ENCODE data around the gene ERCC2. TPM values are rescaled to one million over a fixed set of nuclear protein-coding genes. Genes with fewer than 3 reads are reported as not detected.
"Not testable (repeated sequence)": the region's sequence is repeated elsewhere in the genome, so short reads cannot be mapped to it uniquely, and the experiment has no call there.

Gene ERCC2
- total RNA-seq, 2 donors from 2014 or later: 87.9 to 105 TPM

DNA sequence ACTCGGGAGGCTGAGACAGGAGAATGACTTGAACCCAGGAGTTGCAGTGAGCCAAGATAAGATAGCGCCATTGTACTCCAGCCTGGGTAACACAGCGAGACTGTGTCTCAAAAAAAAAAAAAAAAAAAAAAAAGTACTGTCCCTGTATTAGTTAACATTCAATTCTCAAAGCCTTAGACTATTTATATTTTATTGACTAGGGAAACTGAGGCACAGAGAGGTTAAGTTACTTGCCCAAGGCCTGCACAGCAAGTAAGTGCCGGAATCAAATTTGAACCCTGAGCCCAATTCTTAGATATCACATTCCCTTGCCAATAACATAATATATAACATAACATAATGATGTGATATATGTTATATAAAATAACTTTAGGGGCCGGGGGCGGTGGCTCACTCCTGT is 30.7 kb downstream of the ERCC2 start:
- Histone ChIP-seq H3K36me3 (ENCODE audit: control insufficient read depth, insufficient read depth, low read length) (no peaks in the 10 kb centered on the region), H3K27ac (ENCODE audit: low read depth, low read length) (no peak overlapping the region), H3K9me3 (ENCODE audit: control insufficient read depth, low read length) (no peaks in the 10 kb centered on the region), H3K4me3 (ENCODE audit: low read length) (no peak overlapping the region), H3K27me3 (ENCODE audit: control insufficient read depth, insufficient read depth, low read length, poor library complexity, severe bottlenecking) (peaks cover 20% of the 10 kb centered on the region), H3K9ac (ENCODE audit: extremely low read depth, low read length, poor library complexity, severe bottlenecking) (no peak overlapping the region), H3K4me1 (ENCODE audit: control insufficient read depth, insufficient read depth, low read length) (no peaks in the 10 kb centered on the region)
- H3K4me1 Mint-ChIP-seq: peaks cover 4% of the 10 kb centered on the region
- DNase-seq: no peak
- TF ChIP-seq, protein P1, sequence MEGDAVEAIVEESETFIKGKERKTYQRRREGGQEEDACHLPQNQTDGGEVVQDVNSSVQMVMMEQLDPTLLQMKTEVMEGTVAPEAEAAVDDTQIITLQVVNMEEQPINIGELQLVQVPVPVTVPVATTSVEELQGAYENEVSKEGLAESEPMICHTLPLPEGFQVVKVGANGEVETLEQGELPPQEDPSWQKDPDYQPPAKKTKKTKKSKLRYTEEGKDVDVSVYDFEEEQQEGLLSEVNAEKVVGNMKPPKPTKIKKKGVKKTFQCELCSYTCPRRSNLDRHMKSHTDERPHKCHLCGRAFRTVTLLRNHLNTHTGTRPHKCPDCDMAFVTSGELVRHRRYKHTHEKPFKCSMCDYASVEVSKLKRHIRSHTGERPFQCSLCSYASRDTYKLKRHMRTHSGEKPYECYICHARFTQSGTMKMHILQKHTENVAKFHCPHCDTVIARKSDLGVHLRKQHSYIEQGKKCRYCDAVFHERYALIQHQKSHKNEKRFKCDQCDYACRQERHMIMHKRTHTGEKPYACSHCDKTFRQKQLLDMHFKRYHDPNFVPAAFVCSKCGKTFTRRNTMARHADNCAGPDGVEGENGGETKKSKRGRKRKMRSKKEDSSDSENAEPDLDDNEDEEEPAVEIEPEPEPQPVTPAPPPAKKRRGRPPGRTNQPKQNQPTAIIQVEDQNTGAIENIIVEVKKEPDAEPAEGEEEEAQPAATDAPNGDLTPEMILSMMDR (conservative IDR thresholded peaks at IDR 0.05): no peak
- H3K27ac Mint-ChIP-seq: no peak overlapping the region
- no peak overlapping the region for H3K4me3 Mint-ChIP-seq
- 81 to 84% methylated on average over 3 to 5 of the region's 6 CpGs for WGBS, 2 experiments (ENCODE audit: insufficient coverage in 1 of 2, insufficient read length in 1 of 2)
- peaks cover 13% of the 10 kb centered on the region for H3K27me3 Mint-ChIP-seq (ENCODE audit: insufficient read depth)
- no peaks in the 10 kb centered on the region for H3K36me3 Mint-ChIP-seq (ENCODE audit: low read depth)
- H3K9me3 Mint-ChIP-seq: no peaks in the 10 kb centered on the region

DNA sequence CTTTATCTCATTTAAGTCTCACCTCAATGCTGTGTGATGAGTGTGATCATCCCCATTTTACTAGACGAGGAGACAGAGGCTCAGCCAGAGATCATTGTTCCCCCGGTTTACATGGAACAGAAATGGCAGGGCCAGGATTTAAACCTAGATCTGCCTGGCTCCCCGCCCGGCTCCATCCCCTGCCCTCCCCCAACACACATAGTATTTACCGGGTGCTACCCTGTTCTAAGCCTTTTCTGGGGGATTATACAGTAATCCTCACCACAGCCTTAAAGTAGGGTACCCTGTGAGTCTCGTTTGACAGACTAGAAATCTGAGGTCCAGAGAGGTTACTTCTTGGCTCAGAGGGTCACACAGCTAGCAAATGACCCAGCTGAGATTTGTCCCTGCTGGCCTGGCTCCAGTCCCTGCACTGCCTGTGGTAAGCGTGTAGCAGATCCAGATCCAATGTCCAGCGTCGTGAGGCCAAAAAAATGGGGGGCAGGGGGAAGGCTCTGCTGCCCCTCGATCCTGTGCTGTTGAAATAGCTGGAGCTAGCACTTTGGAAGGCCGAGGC is 33.6 kb downstream of the ERCC2 start:
- no peak overlapping the region for H3K27ac Mint-ChIP-seq
- whole genome bisulfite sequencing, 2 experiments (ENCODE audit: insufficient coverage in 1 of 2, insufficient read length in 1 of 2): 87 to 89% methylated on average over 8 to 11 of the region's 11 CpGs

DNA sequence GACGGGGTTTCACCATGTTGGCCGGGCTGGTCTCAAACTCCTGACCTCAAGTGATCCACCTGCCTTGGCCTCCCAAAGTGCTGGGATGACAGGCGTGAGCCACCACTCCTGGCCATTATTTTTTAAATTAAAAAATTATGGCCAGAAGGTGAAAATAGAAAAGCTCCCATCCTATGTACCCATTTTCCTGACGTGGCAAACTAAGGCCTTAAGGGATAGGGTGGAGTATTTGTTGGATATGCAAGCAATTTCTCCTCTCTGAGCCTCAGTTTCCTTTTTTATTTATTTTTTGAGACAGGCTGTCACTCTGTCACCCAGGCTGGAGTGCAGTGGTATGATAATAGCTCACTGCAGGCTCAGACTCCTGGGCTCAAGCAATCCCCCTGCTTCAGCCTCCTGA is 35.5 kb downstream of the ERCC2 start:
- H3K9me3 ChIP-seq (ENCODE audit: control insufficient read depth, low read length); H3K4me1 ChIP-seq (ENCODE audit: control insufficient read depth, insufficient read depth, low read length); H3K36me3 ChIP-seq (ENCODE audit: control insufficient read depth, insufficient read depth, low read length); H3K4me1 Mint-ChIP-seq; H3K9me3 Mint-ChIP-seq; H3K4me3 ChIP-seq (ENCODE audit: low read length); H3K27me3 ChIP-seq (ENCODE audit: control insufficient read depth, insufficient read depth, low read length, poor library complexity, severe bottlenecking); DNase-seq; H3K36me3 Mint-ChIP-seq (ENCODE audit: low read depth); H3K9ac ChIP-seq (ENCODE audit: extremely low read depth, low read length, poor library complexity, severe bottlenecking); H3K27ac ChIP-seq (ENCODE audit: low read depth, low read length); H3K27ac Mint-ChIP-seq; H3K27me3 Mint-ChIP-seq (ENCODE audit: insufficient read depth); H3K4me3 Mint-ChIP-seq: not testable (repeated sequence)
- WGBS, 2 experiments (ENCODE audit: insufficient coverage in 1 of 2, insufficient read length in 1 of 2): 88 to 92% methylated on average over 2 to 4 of the region's 4 CpGs

More for the DNA sequence above, 33.6 kb downstream of the ERCC2 start:
- Mint-ChIP-seq H3K27me3 (ENCODE audit: insufficient read depth) (peaks cover 14% of the 10 kb centered on the region), H3K4me3 (no peak overlapping the region), H3K9me3 (no peaks in the 10 kb centered on the region), H3K36me3 (ENCODE audit: low read depth) (no peaks in the 10 kb centered on the region), H3K4me1 (peaks cover 4% of the 10 kb centered on the region)
- Histone ChIP-seq H3K27ac (ENCODE audit: low read depth, low read length) (no peak overlapping the region), H3K36me3 (ENCODE audit: control insufficient read depth, insufficient read depth, low read length) (no peaks in the 10 kb centered on the region), H3K4me3 (ENCODE audit: low read length) (no peak overlapping the region), H3K4me1 (ENCODE audit: control insufficient read depth, insufficient read depth, low read length) (no peaks in the 10 kb centered on the region), H3K9ac (ENCODE audit: extremely low read depth, low read length, poor library complexity, severe bottlenecking) (no peak overlapping the region), H3K27me3 (ENCODE audit: control insufficient read depth, insufficient read depth, low read length, poor library complexity, severe bottlenecking) (peaks cover 15% of the 10 kb centered on the region), H3K9me3 (ENCODE audit: control insufficient read depth, low read length) (no peaks in the 10 kb centered on the region)
- DNase-seq: no peak
- TF ChIP-seq, protein P1 (conservative IDR thresholded peaks at IDR 0.05): no peak
